NCI-H1048 (cell line): Measurements from ENCODE around the gene SMIM20.
"Not testable (repeated sequence)": the region's sequence is repeated elsewhere in the genome, so short reads cannot be mapped to it uniquely, and the experiment has no call there.

Experiments used
- DNase-seq: peaks from one replicate; lab custom pipeline; 2025; lab: John Stamatoyannopoulos, UW

Gene SMIM20

GRCh38 chr4:25913851-25914669 lies at the start of gene SMIM20:
Gene SMIM20 (plus strand): TSS chr4:25914220. CDS start chr4:25914314, 94 bp downstream.
- peak; percentile 15 for DNase-seq

GRCh38 chr4:25865586-25865985 lies 48.4 kb upstream of the SMIM20 start:
- DNase-seq: no peak

GRCh38 chr4:25866401-25866800 lies 47.6 kb upstream of the SMIM20 start:
- DNase-seq: not testable (repeated sequence)

- no peak for DNase-seq
Observed at GRCh38 chr4:25867781-25868294, 46.2 kb upstream of the SMIM20 start.

GRCh38 chr4:25870081-25870480 lies 43.9 kb upstream of the SMIM20 start:
- no peak for DNase-seq

GRCh38 chr4:25872851-25873631 lies 41.0 kb upstream of the SMIM20 start:
- no peak for DNase-seq

GRCh38 chr4:25873632-25874129 lies 40.3 kb upstream of the SMIM20 start:
- DNase-seq: no peak

GRCh38 chr4:25874655-25875054 lies 39.4 kb upstream of the SMIM20 start:
- no peak for DNase-seq

- DNase-seq: no peak
Observed at GRCh38 chr4:25875281-25875745, 38.7 kb upstream of the SMIM20 start.

- no peak for DNase-seq
Observed at GRCh38 chr4:25878676-25879075, 35.3 kb upstream of the SMIM20 start.

- DNase-seq: no peak
Observed at GRCh38 chr4:25879091-25879584, 34.9 kb upstream of the SMIM20 start.

- DNase-seq: no peak
Observed at GRCh38 chr4:25879587-25879986, 34.4 kb upstream of the SMIM20 start.

GRCh38 chr4:25879991-25880651 lies 33.9 kb upstream of the SMIM20 start:
- no peak for DNase-seq

GRCh38 chr4:25881193-25881592 lies 32.8 kb upstream of the SMIM20 start:
- no peak for DNase-seq

GRCh38 chr4:25882226-25882625 lies 31.8 kb upstream of the SMIM20 start:
- DNase-seq: no peak

- DNase-seq: no peak
Observed at GRCh38 chr4:25883565-25883964, 30.5 kb upstream of the SMIM20 start.

- no peak for DNase-seq
Observed at GRCh38 chr4:25884031-25884782, 29.8 kb upstream of the SMIM20 start.

GRCh38 chr4:25888781-25889180 lies 25.2 kb upstream of the SMIM20 start:
- DNase-seq: no peak

- DNase-seq: no peak
Observed at GRCh38 chr4:25889589-25890503, 24.2 kb upstream of the SMIM20 start.
